ENCODE measurements around the gene TCEANC. TPM values are rescaled to one million over a fixed set of nuclear protein-coding genes. Genes with fewer than 3 reads are reported as not detected.

TCEANC gene
- total RNA-seq, 2 donors from 2014 or later: 2.6 to 9.6 TPM

GRCh38 chrX:13651150-13651549, 1.8 kb upstream of the TCEANC start:
- no peaks in the 10 kb centered on the region for H3K36me3 ChIP-seq
- no peak overlapping the region for H3K4me3 ChIP-seq
- no peaks in the 10 kb centered on the region for H3K27me3 ChIP-seq (replicated peaks; ENCODE audit: insufficient read depth)
- peaks cover 2 to 9% of the 10 kb centered on the region in 2 donors for H3K4me1 ChIP-seq (ENCODE audit: control insufficient read depth in 1 of 2, low read depth in 2 of 2)
- no peak for TF ChIP-seq CTCF (IDR thresholded peaks at IDR 0.05)
- no peaks in the 10 kb centered on the region for H3K9me3 ChIP-seq
- H3K27ac ChIP-seq: peak overlapping the region in 1 of 2 donors; percentile 95
- ATAC-seq (ENCODE audit: insufficient number of reproducible peaks, low FRiP score, low read depth): no peak
- DNase-seq (ENCODE audit: low spot score): no peak

- Histone ChIP-seq H3K4me3 (peak overlapping the region; percentile 85), H3K4me1 (ENCODE audit: control insufficient read depth in 1 of 2, low read depth in 2 of 2) (peaks cover 2 to 9% of the 10 kb centered on the region in 2 donors), H3K27me3 (replicated peaks; ENCODE audit: insufficient read depth) (no peaks in the 10 kb centered on the region), H3K9me3 (no peaks in the 10 kb centered on the region), H3K27ac (peak overlapping the region; percentile 76 to 95), H3K36me3 (no peaks in the 10 kb centered on the region)
- ATAC-seq (ENCODE audit: insufficient number of reproducible peaks, low FRiP score, low read depth) (peak; percentile 20), DNase-seq (ENCODE audit: low spot score) (no peak)
- TF ChIP-seq CTCF (IDR thresholded peaks at IDR 0.05): no peak
These were observed 601 bp upstream of the TCEANC start for GRCh38 chrX:13652287-13652793.

GRCh38 chrX:13654116-13654515, 1.2 kb downstream of the TCEANC start:
- Histone ChIP-seq H3K36me3 (no peaks in the 10 kb centered on the region), H3K27me3 (replicated peaks; ENCODE audit: insufficient read depth) (no peaks in the 10 kb centered on the region), H3K9me3 (no peaks in the 10 kb centered on the region), H3K4me3 (peak overlapping the region; percentile 85), H3K4me1 (ENCODE audit: control insufficient read depth in 1 of 2, low read depth in 2 of 2) (peaks cover 2 to 9% of the 10 kb centered on the region in 2 donors), H3K27ac (peak overlapping the region; percentile 93 to 95)
- no peak for TF ChIP-seq CTCF (IDR thresholded peaks at IDR 0.05)
- DNase-seq (ENCODE audit: low spot score): no peak
- ATAC-seq (ENCODE audit: insufficient number of reproducible peaks, low FRiP score, low read depth): no peak

- no peak overlapping the region for H3K4me3 ChIP-seq
- H3K36me3 ChIP-seq: no peaks in the 10 kb centered on the region
- peaks cover 2 to 9% of the 10 kb centered on the region in 2 donors for H3K4me1 ChIP-seq (ENCODE audit: control insufficient read depth in 1 of 2, low read depth in 2 of 2)
- no peak for TF ChIP-seq CTCF (IDR thresholded peaks at IDR 0.05)
- DNase-seq (ENCODE audit: low spot score): no peak
- ATAC-seq (ENCODE audit: insufficient number of reproducible peaks, low FRiP score, low read depth): no peak
- no peaks in the 10 kb centered on the region for H3K9me3 ChIP-seq
- H3K27ac ChIP-seq: no peak overlapping the region
- H3K27me3 ChIP-seq (replicated peaks; ENCODE audit: insufficient read depth): no peaks in the 10 kb centered on the region
These were observed 2.7 kb downstream of the TCEANC start for GRCh38 chrX:13655674-13656073.

- Histone ChIP-seq H3K27ac (peak overlapping the region in 1 of 2 donors; percentile 47), H3K9me3 (no peaks in the 10 kb centered on the region), H3K4me3 (peak overlapping the region; percentile 43), H3K4me1 (ENCODE audit: control insufficient read depth in 1 of 2, low read depth in 2 of 2) (peaks cover 2 to 11% of the 10 kb centered on the region in 2 donors), H3K27me3 (replicated peaks; ENCODE audit: insufficient read depth) (no peaks in the 10 kb centered on the region), H3K36me3 (no peaks in the 10 kb centered on the region)
- ATAC-seq (ENCODE audit: insufficient number of reproducible peaks, low FRiP score, low read depth) (no peak), DNase-seq (ENCODE audit: low spot score) (no peak)
- peak; percentile 46 for TF ChIP-seq CTCF (IDR thresholded peaks at IDR 0.05)
These were observed 5.7 kb downstream of the TCEANC start for GRCh38 chrX:13658602-13659001.
